Mononuclear cell (primary cell): ENCODE results near the gene VAV2. TPM values are rescaled to one million over a fixed set of nuclear protein-coding genes. Genes with fewer than 3 reads are reported as not detected.
"Not testable (repeated sequence)": the region's sequence is repeated elsewhere in the genome, so short reads cannot be mapped to it uniquely, and the experiment has no call there.

Source experiments
- H3K27me3 ChIP-seq: 2 replicates; pipeline ENCODE4 v1.6.0; 2011; ENCODE audit warnings: low read length, control low read depth; ENCODE audit not compliant: insufficient read depth
- H3K4me1 ChIP-seq: 2 replicates; pipeline ENCODE4 v1.5.1; 2011; ENCODE audit warnings: mild to moderate bottlenecking, low read length, control low read depth; ENCODE audit not compliant: insufficient read depth
- H3K4me3 ChIP-seq: 2 replicates; pipeline ENCODE4 v1.5.1; 2011; ENCODE audit warnings: mild to moderate bottlenecking, low read length, moderate library complexity
- H3K9me3 ChIP-seq: 2 replicates; pipeline ENCODE4 v1.5.1; 2011; ENCODE audit warnings: low read depth, mild to moderate bottlenecking, control low read depth, low read length
- total RNA-seq: library from RNA; depleted of rRNA; stranded (reverse); fragments of >200 nt; gene quantifications from one replicate; pipeline ENCODE4 v1.2.3, GENCODE V29; 2012

VAV2 gene
- total RNA-seq, 1 donor = 4.5 TPM

DNA sequence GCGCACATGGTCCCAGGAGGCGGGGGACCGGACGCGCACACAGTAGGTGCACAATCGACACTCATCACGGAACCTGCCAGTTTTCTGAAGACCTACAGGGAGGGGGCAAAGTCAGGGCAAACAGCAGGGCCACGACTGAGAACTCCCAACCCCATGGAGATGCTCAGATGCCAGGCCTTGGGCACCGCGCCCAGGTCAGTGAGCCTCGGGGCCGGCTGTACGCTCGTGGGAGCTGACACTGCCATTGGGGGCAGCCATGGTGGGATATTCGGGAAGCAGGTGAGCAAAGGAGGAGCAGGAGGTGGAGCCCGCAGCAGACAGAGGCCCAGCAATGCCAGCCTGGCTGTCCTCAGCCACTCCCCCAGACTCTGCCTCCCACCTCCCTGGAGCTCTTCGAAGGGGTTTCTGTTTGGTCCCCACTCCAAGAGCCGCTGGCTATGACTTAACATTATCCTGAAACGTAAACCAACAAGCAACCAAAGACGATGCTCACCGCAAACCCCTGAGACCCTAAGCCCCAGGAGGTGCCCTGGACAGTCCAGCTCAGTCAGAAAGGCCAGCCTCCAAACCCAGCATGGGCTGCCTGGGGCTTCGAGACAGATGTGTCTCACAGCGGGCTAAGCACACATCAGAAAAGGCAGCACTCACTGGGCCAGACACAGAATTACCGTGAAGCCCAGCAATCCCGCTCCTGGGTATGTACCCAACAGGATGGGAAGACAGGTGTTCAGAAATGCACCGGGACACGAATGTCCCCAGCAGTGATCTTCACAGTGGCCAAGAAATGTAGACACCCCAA lies 78.4 kb downstream of the VAV2 start:
- Histone ChIP-seq H3K9me3 (no peaks in the 10 kb centered on the region), H3K4me3 (no peak overlapping the region), H3K27me3 (no peaks in the 10 kb centered on the region), H3K4me1 (peaks cover 5% of the 10 kb centered on the region)

DNA sequence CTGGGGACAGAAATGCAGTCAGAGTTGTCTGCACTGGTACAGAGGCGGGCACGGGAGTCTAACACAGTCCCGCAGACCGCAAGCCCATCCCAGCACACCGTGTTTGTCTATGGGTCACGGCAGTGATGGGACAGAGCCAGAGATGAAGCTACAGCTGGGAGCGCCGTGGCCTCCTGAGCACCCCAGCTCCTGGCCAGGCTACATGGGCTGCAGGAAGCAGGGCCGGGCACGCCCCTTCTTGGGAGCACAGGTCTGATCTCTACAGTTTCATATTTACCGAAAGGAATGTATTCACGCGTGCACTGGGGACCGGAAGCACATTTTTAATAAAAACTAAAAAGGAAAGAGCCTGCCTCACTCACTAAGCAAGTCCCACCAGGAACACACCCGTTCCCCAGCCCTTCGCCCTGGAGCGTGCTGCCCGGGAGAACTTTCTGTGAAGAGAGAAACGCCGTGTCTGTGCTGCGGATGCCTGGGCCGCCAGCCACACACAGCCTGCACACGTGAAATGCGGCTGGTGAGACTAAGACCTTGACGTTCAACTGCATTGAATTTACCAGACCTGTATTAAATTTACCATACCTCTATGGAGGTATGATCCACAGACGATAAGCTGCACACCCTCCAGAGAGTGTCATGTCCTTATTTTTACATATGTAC lies 81.1 kb downstream of the VAV2 start:
- no peak overlapping the region for H3K4me3 ChIP-seq
- no peaks in the 10 kb centered on the region for H3K9me3 ChIP-seq
- peaks cover 5% of the 10 kb centered on the region for H3K4me1 ChIP-seq
- no peaks in the 10 kb centered on the region for H3K27me3 ChIP-seq

DNA sequence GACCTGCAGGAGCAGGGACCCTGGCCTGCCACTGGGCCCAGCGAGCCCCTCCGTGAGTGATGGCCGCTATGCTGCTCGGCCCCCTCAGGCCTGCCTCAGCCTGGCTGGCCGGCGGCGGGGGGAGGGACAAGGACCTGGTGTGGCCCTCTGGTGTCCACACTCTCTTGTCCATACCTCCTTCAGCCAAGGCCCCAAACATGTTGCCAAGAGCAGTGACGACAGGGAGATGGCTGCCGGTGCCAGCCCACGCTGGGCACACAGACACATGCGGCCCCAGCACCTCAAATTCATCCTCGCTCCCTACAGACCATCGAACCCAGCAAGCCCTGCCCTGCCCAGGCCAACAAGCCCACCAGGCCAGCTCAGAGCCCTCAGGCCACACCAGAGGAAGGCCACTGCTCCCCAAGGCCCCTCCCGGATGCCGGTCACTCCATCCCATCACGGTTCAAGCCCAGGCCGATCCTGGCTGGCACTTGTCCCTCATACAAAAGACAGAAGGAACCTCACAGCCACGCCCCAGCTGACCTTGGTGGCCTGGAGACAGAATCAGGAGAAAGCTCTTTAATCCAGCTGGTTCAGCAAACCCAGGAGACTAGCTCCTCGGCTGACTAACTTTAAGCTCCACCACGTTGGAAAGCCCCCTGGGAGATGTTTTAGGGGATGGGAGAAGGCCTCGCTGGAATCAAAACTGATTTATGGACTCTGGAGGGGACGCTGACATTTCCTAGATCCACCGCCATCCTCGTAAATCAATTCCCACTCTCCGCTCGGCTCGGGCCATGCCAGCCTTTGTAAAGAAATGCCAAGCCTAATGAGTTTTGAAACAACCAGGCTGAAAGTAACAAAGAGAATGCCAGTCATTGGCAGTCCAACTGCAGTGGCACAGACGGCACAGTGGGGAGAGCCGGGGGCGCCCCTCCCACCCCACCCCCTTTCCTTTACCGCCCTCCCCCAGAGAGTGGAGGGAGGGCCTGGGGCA lies 84.9 kb downstream of the VAV2 start:
- no peaks in the 10 kb centered on the region for H3K9me3 ChIP-seq
- H3K27me3 ChIP-seq = no peaks in the 10 kb centered on the region
- no peak overlapping the region for H3K4me3 ChIP-seq
- no peaks in the 10 kb centered on the region for H3K4me1 ChIP-seq

DNA sequence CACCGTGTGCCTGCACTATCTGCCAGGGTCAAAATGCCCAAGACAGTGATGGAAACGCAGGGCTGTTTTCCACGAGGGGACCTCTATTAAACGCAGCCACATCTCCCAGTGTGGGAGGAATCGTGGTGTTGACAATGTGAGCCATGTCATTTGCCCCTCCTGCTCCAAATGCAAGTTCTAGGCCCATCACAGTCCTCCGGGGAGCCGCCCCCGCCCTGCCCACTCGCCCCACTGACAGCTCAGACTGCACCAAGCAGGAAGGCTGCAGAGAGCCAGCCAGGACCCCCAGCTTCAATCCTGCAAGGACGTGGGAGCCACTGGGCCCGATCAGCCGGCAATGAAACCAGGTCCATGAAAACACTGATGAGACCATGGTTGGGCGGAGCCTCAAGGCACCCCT lies 85.9 kb downstream of the VAV2 start:
- H3K27me3 ChIP-seq = no peaks in the 10 kb centered on the region
- no peaks in the 10 kb centered on the region for H3K4me1 ChIP-seq
- no peak overlapping the region for H3K4me3 ChIP-seq
- H3K9me3 ChIP-seq = no peaks in the 10 kb centered on the region

DNA sequence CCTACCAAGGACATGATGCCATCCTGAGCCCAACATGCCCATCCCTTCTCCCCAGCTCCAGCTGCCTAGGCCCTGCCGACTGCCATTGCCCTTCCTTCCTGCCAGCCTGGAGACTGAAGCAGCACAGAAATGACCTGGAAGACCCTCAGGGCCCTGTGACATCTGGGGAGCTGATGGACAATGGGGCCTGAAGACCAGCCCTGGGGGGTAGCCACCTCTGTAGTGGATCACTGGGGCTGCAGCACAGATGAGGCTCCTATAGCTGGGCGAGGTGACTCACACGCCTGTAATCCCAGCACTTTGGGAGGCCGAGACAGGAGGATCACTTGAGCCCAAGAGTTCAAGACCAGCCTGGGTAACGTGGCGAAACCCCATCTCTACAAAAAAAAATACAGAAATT lies 86.6 kb downstream of the VAV2 start:
- Histone ChIP-seq H3K27me3 (no peaks in the 10 kb centered on the region), H3K4me3 (no peak overlapping the region), H3K4me1 (no peaks in the 10 kb centered on the region), H3K9me3 (no peaks in the 10 kb centered on the region)

DNA sequence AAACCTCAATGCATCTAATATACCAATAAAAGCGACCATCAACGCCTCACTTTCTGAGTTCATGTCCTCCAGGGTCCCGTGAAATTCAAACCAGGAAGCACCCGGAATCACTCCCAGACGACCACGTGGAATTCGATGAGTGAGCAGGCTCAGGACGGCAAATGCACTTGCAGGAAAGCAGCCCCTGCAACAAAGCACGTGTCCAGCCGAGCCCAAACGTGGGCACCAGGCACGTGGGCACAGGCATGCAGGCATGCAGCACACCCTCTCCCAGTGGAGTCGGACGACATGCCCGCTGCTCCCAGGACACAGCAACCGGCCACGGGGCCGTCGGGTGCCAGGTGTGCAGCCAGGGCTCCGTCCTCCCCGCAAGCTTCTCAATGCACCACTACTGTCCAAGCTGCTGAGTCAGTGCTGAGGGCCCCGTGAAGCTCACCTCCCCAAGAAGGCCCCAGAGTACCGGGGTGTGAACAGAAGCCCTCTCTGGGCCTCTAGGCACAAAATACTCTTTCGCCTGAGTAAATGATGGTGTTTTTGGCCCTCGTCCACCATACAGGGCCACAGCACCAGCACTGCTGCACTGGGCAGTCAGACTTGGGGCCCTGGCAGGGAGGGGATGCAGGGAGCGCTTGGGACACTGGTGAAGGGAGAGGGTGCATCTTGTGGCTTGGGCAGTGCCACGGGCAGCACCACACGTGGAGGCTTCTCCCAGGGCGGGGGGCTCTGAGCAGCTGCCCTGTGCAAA lies 87.6 kb downstream of the VAV2 start:
- no peak overlapping the region for H3K4me3 ChIP-seq
- H3K9me3 ChIP-seq = no peaks in the 10 kb centered on the region
- no peaks in the 10 kb centered on the region for H3K4me1 ChIP-seq
- no peaks in the 10 kb centered on the region for H3K27me3 ChIP-seq

DNA sequence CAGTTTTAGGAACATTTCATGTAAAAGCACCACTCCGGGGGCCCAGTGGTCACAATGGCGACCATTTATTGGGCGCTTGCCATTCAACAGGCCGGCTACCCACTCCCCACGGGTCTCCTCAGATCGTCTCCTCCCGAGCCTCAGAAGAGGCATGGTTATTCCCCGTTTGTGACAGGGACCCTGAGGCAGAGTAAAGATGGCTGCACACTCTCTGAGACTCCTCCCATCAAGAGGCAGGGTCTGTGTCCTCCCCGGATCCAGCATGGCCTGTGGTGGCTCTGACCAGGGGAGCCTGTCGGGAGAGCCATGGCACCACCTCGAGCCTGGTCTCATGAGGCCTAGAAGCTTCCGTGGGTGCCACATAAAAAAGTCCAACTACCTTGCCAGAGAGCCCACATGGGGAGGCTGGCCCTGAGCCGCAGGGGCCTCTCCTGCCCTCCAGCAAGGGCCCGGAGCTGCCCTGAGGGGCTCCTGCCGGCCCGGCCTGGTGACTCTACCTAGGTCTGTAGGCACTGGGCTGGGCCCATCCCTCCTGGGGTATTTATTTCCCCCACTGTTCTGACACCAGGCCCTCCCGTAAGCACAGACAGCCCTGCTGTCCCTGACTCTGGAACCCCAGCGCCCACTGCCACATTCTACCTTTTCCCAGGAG lies 90.8 kb downstream of the VAV2 start:
- H3K4me1 ChIP-seq = no peaks in the 10 kb centered on the region

DNA sequence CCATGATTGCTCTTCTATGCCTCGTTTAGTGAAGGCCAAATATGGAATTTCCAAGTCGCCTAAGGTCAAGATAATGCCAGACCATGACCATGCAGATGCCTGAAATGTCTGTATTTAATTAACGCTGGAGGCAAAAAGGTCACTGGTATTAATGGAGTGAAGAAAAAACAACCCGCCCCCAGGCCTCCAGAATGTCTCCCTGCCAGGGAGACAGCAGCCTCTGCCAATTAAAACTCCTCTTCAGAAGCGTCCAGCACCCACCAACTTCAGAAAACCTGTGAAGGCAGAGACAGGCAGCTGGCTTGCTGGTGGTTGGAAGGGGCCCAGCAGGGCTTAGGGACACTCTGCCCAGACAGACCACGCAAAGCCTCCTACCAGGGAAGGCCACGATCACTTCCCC lies 94.4 kb downstream of the VAV2 start:
- H3K4me3 ChIP-seq = no peak overlapping the region

More for the DNA sequence above, 90.8 kb downstream of the VAV2 start:
- Histone ChIP-seq H3K9me3 (no peaks in the 10 kb centered on the region), H3K4me3 (no peak overlapping the region), H3K27me3 (no peaks in the 10 kb centered on the region)

DNA sequence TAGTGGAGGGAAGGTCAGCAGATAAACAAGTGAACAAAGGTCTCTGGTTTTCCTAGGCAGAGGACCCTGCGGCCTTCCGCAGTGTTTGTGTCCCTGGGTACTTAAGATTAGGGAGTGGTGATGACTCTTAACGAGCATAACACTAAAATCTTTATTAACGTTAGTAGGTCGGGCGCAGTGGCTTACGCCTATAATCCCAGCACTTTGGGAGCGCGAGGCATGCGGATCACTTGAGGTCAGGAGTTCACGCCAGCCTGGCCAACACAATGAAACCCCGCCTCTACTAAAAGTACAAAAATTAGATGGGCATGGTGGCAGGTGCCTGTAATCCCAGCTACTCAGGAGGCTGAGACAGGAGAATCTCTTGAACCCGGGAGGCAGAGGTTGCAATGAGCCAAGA lies 96.1 kb downstream of the VAV2 start:
- not testable (repeated sequence) for H3K4me3 ChIP-seq, H3K9me3 ChIP-seq, H3K4me1 ChIP-seq, H3K27me3 ChIP-seq

More for the DNA sequence above, 94.4 kb downstream of the VAV2 start:
- no peaks in the 10 kb centered on the region for H3K9me3 ChIP-seq
- H3K27me3 ChIP-seq = no peaks in the 10 kb centered on the region
- H3K4me1 ChIP-seq = no peaks in the 10 kb centered on the region

DNA sequence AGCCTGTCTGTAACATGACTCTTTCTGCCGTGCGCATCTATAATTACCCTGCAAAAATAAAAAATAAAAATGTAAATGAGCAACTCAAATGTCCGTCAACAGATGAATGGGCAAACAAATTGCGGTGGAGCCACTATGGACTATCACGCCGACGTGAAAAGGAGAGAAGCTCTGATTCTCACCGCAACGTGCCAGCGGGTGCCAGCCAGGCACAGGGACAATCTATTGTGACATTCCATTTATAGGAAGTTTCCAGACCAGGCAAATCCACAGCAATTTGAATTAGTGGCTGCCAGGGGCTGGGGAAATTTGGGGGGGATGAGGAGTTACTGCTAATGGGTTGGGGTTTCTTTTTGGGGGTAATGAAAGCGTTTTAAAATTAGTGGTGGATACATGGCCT lies 96.8 kb downstream of the VAV2 start:
- H3K4me3 ChIP-seq = no peak overlapping the region
- H3K27me3 ChIP-seq = no peaks in the 10 kb centered on the region
- no peaks in the 10 kb centered on the region for H3K4me1 ChIP-seq
- H3K9me3 ChIP-seq = no peaks in the 10 kb centered on the region

DNA sequence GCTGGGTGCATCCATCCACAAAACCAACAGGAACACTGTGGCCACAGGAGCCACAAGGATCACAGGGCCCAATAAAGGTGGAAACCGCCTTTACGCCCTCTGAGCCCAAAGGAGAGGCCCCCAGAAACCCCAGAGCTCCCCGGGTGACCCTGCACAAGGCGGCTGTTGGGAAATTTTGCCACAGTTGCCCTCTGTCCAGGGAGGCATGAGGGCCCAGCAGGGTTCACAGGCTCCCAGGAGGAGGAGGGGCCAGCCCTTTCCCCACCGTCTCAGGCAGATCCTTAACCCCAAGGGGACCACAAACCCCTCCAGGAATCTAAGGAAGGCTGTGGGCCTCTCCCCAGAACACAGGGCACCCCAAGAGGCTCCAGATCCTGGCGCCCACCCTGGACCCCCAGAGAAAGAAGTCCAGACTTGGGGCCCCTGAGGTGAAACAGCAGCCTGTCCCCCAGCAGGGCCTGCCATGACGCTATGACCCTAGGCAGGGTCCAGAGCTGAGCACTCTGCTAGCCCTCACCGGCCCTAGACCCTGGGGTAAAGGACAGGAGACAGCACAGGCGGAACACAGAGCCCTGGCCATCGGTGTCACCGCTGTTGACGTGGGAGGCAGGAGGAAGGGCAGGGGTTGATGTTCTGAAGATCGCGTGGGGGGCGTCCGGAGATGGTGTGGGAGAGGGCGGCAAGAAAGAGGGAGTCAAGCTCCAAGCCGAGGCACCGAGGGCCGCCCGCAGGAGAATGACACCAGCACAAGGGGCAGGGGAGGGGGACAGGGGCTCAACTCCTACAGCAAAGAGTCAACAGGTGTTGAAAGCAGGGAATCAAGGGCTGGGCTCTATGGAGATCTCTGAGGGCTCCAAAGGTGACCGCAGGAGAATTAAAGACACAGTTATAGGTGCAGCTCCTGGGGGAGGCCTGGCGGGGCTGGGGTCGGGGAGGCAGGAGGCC lies 97.5 kb downstream of the VAV2 start:
- H3K9me3 ChIP-seq = no peaks in the 10 kb centered on the region
- no peaks in the 10 kb centered on the region for H3K4me1 ChIP-seq
- no peak overlapping the region for H3K4me3 ChIP-seq
- H3K27me3 ChIP-seq = no peaks in the 10 kb centered on the region

DNA sequence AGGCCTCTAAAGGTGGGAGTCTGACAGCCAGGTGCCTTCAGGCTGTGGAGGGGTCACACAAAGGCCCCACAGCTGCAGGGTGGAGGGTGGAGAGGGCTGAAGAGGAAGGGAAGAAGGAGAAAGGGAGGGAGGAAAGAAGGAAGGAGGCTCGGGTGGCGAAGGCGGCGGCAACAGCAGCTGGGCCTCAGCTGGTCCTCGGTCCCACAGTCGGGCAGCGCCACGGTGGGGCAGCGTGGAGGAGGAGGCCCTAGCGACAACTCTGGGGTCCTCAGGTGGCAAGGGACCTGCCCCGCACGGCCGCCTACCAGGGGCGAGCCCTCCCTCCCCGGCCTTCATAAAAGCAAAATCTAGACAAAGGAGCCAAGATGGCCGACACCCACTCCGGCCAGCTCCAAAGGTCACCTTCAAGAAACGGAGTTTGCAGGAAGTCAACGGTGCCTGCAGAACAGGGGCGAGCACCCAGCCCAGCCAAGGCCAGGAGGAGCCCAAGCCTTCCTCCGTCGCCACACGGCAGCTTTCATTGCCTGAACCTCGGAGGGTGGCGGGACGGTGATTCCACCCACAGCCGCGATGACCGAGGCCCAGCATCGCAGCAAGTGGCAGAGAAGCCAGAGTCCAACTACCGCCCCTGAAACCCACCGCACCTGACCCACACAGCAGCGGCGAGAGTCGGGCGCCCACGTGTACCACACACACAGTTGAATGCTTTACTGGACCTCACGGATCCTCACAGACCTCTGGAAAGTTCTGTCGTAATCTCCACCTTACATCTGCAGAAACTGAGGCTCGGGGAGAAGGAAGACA lies 98.7 kb downstream of the VAV2 start:
- Histone ChIP-seq H3K9me3 (no peaks in the 10 kb centered on the region), H3K27me3 (no peaks in the 10 kb centered on the region), H3K4me3 (no peak overlapping the region), H3K4me1 (no peaks in the 10 kb centered on the region)
